HCT116 (cell line): Measurements from ENCODE around the gene PAX9. TPM values are rescaled to one million over a fixed set of nuclear protein-coding genes. Genes with fewer than 3 reads are reported as not detected.

Experiments used
- ATAC-seq: fragments of 200-7000 bp; cut with Tn5 transposase; 2 replicates; pipeline ENCODE4 v1.9.1; 2020; ENCODE audit warnings: mild to moderate bottlenecking, moderate library complexity
- BruUV-seq: library from RNA; stranded (reverse); fragments of 400-500 nt; replicated peaks from 2 replicates; lab custom pipeline; 2021; lab: Mats Ljungman, UMichigan
- CTCF ChIA-PET: fragments of 300-600 bp; sonication (Branson Sonifier 250); formaldehyde crosslinking; loops from one replicate; lab custom pipeline; 2021; ENCODE audit warnings: antibody characterized with exemption; lab: Charles Lee
- POLR2A ChIA-PET: fragments of 300-600, 350-600 bp; sonication (Branson Sonifier 250); formaldehyde crosslinking; loops from one replicate; lab custom pipeline; 2021; ENCODE audit warnings: antibody characterized with exemption; lab: Charles Lee
- RAD21 ChIA-PET, 2 experiments: fragments of 300-600 bp; sonication (Branson Sonifier 250); formaldehyde crosslinking; loops; one replicate each; lab custom pipeline; 2023; ENCODE audit warnings: low total read pairs in 2 of 2; ENCODE audit not compliant: uncharacterized antibody in 2 of 2, unreplicated experiment in 2 of 2, low non-redundant PET in 1 of 2; lab: Charles Lee
- DNase-seq: peaks from one replicate; pipeline ENCODE4 v3.0.0-alpha.2; 2010; ENCODE audit warnings: low read depth, low spot score
- H2AFZ ChIP-seq: fragments of 200-600 bp; shearing (Covaris generic), sonication (generic); 2 replicates; pipeline ENCODE4 v1.6.1; 2017; ENCODE audit warnings: low read depth, mixed run types, mixed read lengths, antibody characterized with exemption, low read length; ENCODE audit not compliant: poor library complexity, severe bottlenecking
- H3K27ac ChIP-seq: 2 replicates; pipeline ENCODE4 v1.5.1; 2012; ENCODE audit warnings: low read depth, low read length
- H3K27me3 ChIP-seq: fragments of 200-600 bp; sonication (generic); 2 replicates; pipeline ENCODE4 v1.6.1; 2016; ENCODE audit warnings: mixed run types, low read length, mixed read lengths; ENCODE audit not compliant: insufficient read depth
- H3K36me3 ChIP-seq, 2 experiments: fragments of 200-500 bp in 1 of 2; fragments of 200-600 bp in 1 of 2; sonication (Bioruptor generic) in 1 of 2; sonication (generic) in 1 of 2; 2 replicates each; pipeline versions ENCODE4 v1.5.1 to v1.6.1; 2014 to 2016; ENCODE audit warnings: low read length in 2 of 2, inconsistent platforms in 1 of 2, mixed read lengths in 1 of 2, mixed run types in 1 of 2; ENCODE audit not compliant: insufficient read depth in 2 of 2, control insufficient read depth in 1 of 2
- H3K4me1 ChIP-seq, 2 experiments: fragments of 200-600 bp in 1 of 2; sonication (generic) in 1 of 2; 2 replicates each; pipeline versions ENCODE4 v1.5.1 to v1.6.1; 2012 to 2017; ENCODE audit warnings: low read length in 2 of 2, inconsistent platforms in 1 of 2, mild to moderate bottlenecking in 1 of 2, mixed read lengths in 1 of 2, mixed run types in 1 of 2, moderate library complexity in 1 of 2; ENCODE audit not compliant: insufficient read depth in 2 of 2, control insufficient read depth in 1 of 2
- H3K4me2 ChIP-seq: fragments of 200-600 bp; sonication (generic); 2 replicates; pipeline ENCODE4 v1.6.1; 2017; ENCODE audit warnings: mixed run types, low read length, mixed read lengths
- H3K4me3 ChIP-seq, 2 experiments: fragments of 200-600 bp in 1 of 2; sonication (generic) in 1 of 2; replicated peaks in 1 of 2; 2 replicates each; pipeline ENCODE4 v1.5.1; 2011 to 2016; ENCODE audit warnings: low read length in 2 of 2, control low read depth in 1 of 2, low read depth in 1 of 2, mild to moderate bottlenecking in 1 of 2, mixed read lengths in 1 of 2, mixed run types in 1 of 2
- H3K79me2 ChIP-seq: fragments of 200-600 bp; sonication (generic); 2 replicates; pipeline ENCODE4 v1.6.1; 2017; ENCODE audit warnings: mild to moderate bottlenecking, mixed run types, low read length, moderate library complexity, mixed read lengths; ENCODE audit not compliant: insufficient read depth
- H3K9ac ChIP-seq: fragments of 200-600 bp; sonication (generic); 2 replicates; pipeline ENCODE4 v1.6.1; 2016; ENCODE audit warnings: low read length, mixed read lengths
- H3K9me2 ChIP-seq: fragments of 200-600 bp; sonication (generic), shearing (Covaris generic); 2 replicates; pipeline ENCODE4 v1.6.1; 2017; ENCODE audit warnings: mixed run types, mild to moderate bottlenecking, moderate library complexity; ENCODE audit not compliant: insufficient read depth
- H3K9me3 ChIP-seq, 2 experiments: fragments of 200-500 bp in 1 of 2; fragments of 200-600 bp in 1 of 2; sonication (Bioruptor generic) in 1 of 2; sonication (generic) in 1 of 2; 2 replicates each; pipeline ENCODE4 v1.6.1; 2014 to 2017; ENCODE audit warnings: low read length in 2 of 2, mixed read lengths in 2 of 2, inconsistent platforms in 1 of 2, low read depth in 1 of 2, mild to moderate bottlenecking in 1 of 2, mixed run types in 1 of 2, moderate library complexity in 1 of 2; ENCODE audit not compliant: control insufficient read depth in 1 of 2, insufficient read depth in 1 of 2
- H4K20me1 ChIP-seq: fragments of 200-600 bp; sonication (generic), shearing (Covaris generic); 2 replicates; pipeline ENCODE4 v1.6.1; 2017; ENCODE audit warnings: mixed run types, mild to moderate bottlenecking, moderate library complexity; ENCODE audit not compliant: insufficient read depth
- CBX3 ChIP-seq: IDR thresholded peaks from 2 replicates; pipeline ENCODE4 v1.6.1; 2012; ENCODE audit warnings: low read depth
- CTCF ChIP-seq, 3 experiments: fragments of 200-600 bp in 1 of 3; sonication (generic) in 1 of 3; IDR thresholded peaks in 2 of 3; conservative IDR thresholded peaks in 1 of 3; 2 replicates each; pipeline ENCODE4 v1.5.1; 2012 to 2017; ENCODE audit warnings: low read depth in 2 of 3, low read length in 2 of 3, antibody characterized with exemption in 1 of 3, borderline replicate concordance in 1 of 3, control low read depth in 1 of 3, mild to moderate bottlenecking in 1 of 3, mixed read lengths in 1 of 3, mixed run types in 1 of 3, moderate library complexity in 1 of 3; ENCODE audit not compliant: insufficient read depth in 1 of 3
- EGR1 ChIP-seq: IDR thresholded peaks from 2 replicates; pipeline ENCODE4 v1.6.1; 2012; ENCODE audit warnings: low read depth
- ELF1 ChIP-seq: IDR thresholded peaks from 2 replicates; pipeline ENCODE4 v1.6.1; 2012; ENCODE audit warnings: low read depth, borderline replicate concordance
- EZH2 ChIP-seq: fragments of 200-600 bp; sonication (generic); IDR thresholded peaks from 2 replicates; pipeline ENCODE4 v1.6.1; 2017; ENCODE audit warnings: antibody characterized with exemption, mixed run types
- JUND ChIP-seq: IDR thresholded peaks from 2 replicates; pipeline ENCODE4 v1.6.1; 2012
- POLR2A ChIP-seq: IDR thresholded peaks from 2 replicates; pipeline ENCODE4 v1.7.0; 2011; ENCODE audit warnings: borderline replicate concordance; ENCODE audit not compliant: insufficient read depth, insufficient read length; ENCODE audit errors: extremely low read depth
- TCF7L2 ChIP-seq: IDR thresholded peaks from 2 replicates; pipeline ENCODE4 v1.7.0; 2011; ENCODE audit warnings: borderline replicate concordance, inconsistent platforms; ENCODE audit not compliant: insufficient read depth, insufficient read length; ENCODE audit errors: extremely low read depth
- ZBTB33 ChIP-seq: IDR thresholded peaks from 2 replicates; pipeline ENCODE4 v1.6.1; 2011; ENCODE audit warnings: mild to moderate bottlenecking, low read length, moderate library complexity; ENCODE audit not compliant: insufficient replicate concordance; ENCODE audit errors: extremely low read depth
- ZNF274 ChIP-seq: fragments of 200-500 bp; sonication (Bioruptor generic); IDR thresholded peaks from 2 replicates; pipeline ENCODE4 v1.6.1; 2014; ENCODE audit warnings: mild to moderate bottlenecking, low read depth, low read length, inconsistent platforms
- intact Hi-C: fragments of 100-400 bp; cut with micrococcal nuclease; formaldehyde crosslinking; loops from 2 replicates; pipeline ENCODE4 v1.10.0; 2022
- total RNA-seq: library from RNA; stranded (reverse); gene quantifications from one replicate; pipeline ENCODE4 v1.2.1, GENCODE V29; 2021; ENCODE audit not compliant: unreplicated experiment

PAX9 gene
- total RNA-seq, 1 experiment from 2014 or later: 5.2 TPM

- ATAC-seq: no peak
- no TSS peak for BruUV-seq
- no peaks in the 10 kb centered on the region for H4K20me1 ChIP-seq
- ChIA-PET CTCF (no interaction called here), POLR2A (no interaction called here), RAD21 (no interaction called here)
- intact Hi-C loops: no loop called here
- no peak overlapping the region for H2AFZ ChIP-seq
- H3K4me3 ChIP-seq: no peak overlapping the region
- no peak overlapping the region for H3K9ac ChIP-seq
- DNase-seq: no peak
- no peaks in the 10 kb centered on the region for H3K27me3 ChIP-seq
- H3K9me3 ChIP-seq: no peaks in the 10 kb centered on the region
- peaks cover 0 to 2% of the 10 kb centered on the region in 2 experiments; a peak in 1 of 4 replicates for H3K36me3 ChIP-seq
- H3K9me2 ChIP-seq: no peaks in the 10 kb centered on the region
- no peak overlapping the region for H3K4me2 ChIP-seq
- no peak for TF ChIP-seq ZNF274
- no peak for TF ChIP-seq EGR1
- TF ChIP-seq POLR2A: no peak
- TF ChIP-seq ZBTB33: no peak
- TF ChIP-seq CBX3: no peak
- TF ChIP-seq ELF1: no peak
- no peak for TF ChIP-seq JUND
- TF ChIP-seq CTCF (IDR thresholded peaks at IDR 0.05 in 2 of 3, conservative IDR thresholded peaks at IDR 0.05 in 1 of 3; ENCODE audit: borderline replicate concordance in 1 of 3, insufficient read depth in 1 of 3, low read depth in 2 of 3, low read length in 2 of 3): no peak
- no peak for TF ChIP-seq EZH2
- no peak for TF ChIP-seq TCF7L2
- TF ChIP-seq, all 23 proteins: peak for 0
- H3K79me2 ChIP-seq: no peaks in the 10 kb centered on the region
- H3K27ac ChIP-seq: no peak overlapping the region
- no peaks in the 10 kb centered on the region for H3K4me1 ChIP-seq
Observed at GRCh38 chr14:36676236-36676635, 14.6 kb downstream of the PAX9 start.
